H54 (cell line): ENCODE results near the gene RGS17.
A peak's percentile ranks its signal among the peaks of the same experiment; 100 is the strongest.

ENCODE experiments used
- DNase-seq: peaks from one replicate; pipeline ENCODE4 v3.0.0; 2011; ENCODE audit warnings: low spot score, mixed read lengths; ENCODE audit not compliant: insufficient read length
- FAIRE-seq: peaks from 3 replicates; lab custom pipeline; 2011; peaks lifted over from hg19 to GRCh38; lab: Jason Lieb, UNC
- POLR2A ChIP-seq: IDR thresholded peaks from 2 replicates; pipeline ENCODE4 v1.6.1; 2011; ENCODE audit warnings: low read depth, mild to moderate bottlenecking, low read length

RGS17 gene

DNA sequence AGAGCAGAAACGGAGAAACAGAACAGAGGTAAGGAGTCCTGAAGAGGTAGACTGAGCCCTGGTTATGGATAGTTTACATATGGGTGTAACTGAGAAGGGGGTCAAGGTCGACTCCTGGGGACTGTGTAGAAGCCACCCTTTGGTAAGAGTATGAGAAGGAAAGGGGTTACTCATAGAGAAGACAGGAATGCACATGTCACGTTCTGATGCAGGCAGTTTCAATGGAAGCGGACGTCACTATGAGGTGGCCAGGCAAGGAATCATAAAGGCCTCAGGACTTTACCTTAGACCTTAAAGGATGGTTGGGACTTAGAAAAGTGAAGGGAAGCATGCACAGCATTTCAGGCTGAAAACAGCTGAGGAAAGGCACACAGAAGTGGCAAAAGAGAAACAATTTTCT is 25.1 kb downstream of the RGS17 start:
- no peak for DNase-seq
- no peak for TF ChIP-seq POLR2A
- no peak for FAIRE-seq

DNA sequence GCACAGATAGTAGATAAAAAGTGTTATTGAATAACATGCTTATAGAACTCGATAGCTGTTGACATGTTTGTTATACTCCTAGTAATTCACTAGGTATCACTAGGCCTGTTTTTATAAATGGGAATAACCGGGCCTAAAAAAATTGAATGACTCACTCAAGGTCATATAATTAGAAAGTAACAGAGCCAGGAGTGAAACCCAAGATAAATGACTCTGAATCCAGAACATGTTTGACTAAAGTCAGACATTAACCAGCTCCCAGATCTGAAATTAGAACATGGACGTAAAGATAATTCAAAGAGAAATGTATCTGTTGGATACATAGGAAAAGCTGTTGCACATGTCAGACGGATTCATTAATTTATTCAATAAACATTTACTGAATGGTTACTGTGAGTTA is 26.9 kb downstream of the RGS17 start:
- DNase-seq (no peak), FAIRE-seq (no peak)
- no peak for TF ChIP-seq POLR2A

- no peak for DNase-seq
- TF ChIP-seq POLR2A, result no peak
- FAIRE-seq, result no peak
Measured at GRCh38 chr6:153103319-153103655, 27.8 kb downstream of the RGS17 start.

GRCh38 chr6:153102605-153103318 is 28.3 kb downstream of the RGS17 start:
- no peak for TF ChIP-seq POLR2A
- FAIRE-seq (no peak), DNase-seq (no peak)

GRCh38 chr6:153101461-153101860 is 29.6 kb downstream of the RGS17 start:
- TF ChIP-seq POLR2A, result no peak
- FAIRE-seq (no peak), DNase-seq (no peak)

DNA sequence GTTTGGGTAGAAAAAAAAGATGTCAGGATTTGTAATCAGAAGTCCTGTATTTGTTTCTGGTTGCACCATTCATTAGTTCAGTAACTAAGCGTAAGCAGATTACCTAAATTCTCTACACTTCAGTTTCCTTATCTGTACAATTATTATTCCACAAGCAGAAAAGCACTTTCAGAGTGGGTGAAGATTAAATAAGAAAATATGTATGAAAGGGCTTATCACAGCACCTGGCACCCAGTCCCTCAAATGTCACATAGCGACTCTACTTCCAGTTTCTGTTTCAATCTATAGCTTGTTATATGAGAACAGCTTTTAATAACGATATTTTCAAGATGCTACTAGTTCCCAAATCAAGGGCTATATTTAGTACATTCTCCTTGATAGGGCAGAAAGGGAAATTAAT is 31.4 kb downstream of the RGS17 start:
- DNase-seq (no peak), FAIRE-seq (no peak)

DNA sequence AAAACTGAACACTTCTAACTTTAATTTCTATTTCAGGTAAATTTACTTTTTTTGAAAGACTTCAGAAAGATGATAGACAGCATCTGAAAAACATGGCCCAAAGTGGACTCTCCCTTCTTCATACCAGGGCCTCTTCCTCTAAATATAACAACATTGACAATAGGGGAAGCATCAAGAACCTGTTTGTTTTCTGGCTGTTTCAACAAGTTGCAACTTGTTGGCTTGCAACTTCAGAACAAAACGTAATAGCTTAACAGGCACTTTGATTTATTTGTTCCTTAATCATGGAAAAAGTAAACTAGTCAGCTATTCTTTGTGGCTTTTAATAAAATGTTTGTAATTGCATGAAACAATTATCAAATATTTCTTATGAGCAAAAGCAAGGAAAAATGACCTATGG is 34.3 kb downstream of the RGS17 start:
- DNase-seq, result no peak

More for the DNA sequence above, 31.4 kb downstream of the RGS17 start:
- TF ChIP-seq POLR2A, result no peak

DNA sequence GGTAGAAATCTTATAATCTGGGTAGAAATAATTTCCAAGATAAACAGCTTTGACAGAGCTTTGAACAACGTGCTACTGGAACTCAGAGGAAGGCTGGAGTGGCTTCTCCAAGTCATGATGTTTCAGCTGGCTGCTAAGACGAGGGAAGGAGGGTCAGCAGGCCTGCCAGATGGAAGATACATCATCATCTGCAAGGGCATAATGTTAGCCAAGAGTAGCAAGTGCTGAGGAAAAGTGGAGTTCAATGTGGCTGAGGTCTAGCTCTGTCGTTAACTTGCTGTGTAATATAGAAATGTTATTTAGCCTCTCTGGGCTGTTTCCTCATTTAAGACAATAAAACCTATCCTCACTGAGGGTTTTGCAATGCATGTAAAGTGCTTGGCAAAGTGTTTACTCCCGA is 35.1 kb downstream of the RGS17 start:
- FAIRE-seq, result no peak
- DNase-seq, result no peak

More for the DNA sequence above, 34.3 kb downstream of the RGS17 start:
- TF ChIP-seq POLR2A, result no peak
- FAIRE-seq, result no peak

DNA sequence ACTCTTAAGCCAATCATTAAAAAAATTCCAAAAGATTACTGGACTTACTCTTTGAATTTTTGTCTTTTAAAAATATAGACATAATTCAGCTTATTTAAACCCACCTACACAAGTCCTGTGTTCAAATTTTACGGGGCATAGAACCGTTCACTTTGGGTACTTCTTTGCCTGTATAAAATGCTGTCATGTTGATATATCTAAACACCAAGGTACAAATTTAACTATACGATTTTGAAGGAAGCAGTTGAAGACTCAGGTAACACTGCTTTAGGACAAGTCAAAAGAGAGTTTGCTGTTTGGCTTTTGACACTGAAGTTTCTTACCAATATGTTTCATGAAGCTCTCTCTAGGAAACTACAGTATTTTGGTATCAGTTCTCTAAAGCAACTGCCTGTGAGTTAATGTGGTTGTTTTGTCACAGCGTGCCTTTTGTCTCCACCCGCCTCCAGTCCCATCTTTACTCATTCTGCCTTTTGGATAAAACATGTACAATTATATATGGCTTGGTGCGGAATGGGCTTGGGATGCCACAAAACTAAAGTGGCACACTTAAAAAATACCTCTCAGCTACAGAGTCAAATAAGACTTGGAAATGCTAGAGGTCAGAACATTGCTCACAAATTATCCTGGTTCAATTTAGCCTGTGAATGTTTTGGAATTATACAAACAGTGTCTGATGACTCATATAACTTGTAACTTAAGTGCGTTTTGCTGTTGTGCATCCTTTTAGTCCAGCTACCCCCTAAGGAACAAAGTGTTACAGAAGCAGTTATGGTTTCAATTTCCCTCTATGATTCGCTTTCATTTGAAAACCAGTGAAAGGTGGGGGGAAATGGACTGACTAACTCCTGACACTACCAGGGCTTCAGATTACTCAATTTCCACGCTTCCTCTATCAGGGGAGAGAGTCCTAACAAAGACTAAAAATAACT is 38.7 kb downstream of the RGS17 start:
- TF ChIP-seq POLR2A, result no peak
- peak; percentile 61 for FAIRE-seq
- no peak for DNase-seq

More for the DNA sequence above, 35.1 kb downstream of the RGS17 start:
- no peak for TF ChIP-seq POLR2A

DNA sequence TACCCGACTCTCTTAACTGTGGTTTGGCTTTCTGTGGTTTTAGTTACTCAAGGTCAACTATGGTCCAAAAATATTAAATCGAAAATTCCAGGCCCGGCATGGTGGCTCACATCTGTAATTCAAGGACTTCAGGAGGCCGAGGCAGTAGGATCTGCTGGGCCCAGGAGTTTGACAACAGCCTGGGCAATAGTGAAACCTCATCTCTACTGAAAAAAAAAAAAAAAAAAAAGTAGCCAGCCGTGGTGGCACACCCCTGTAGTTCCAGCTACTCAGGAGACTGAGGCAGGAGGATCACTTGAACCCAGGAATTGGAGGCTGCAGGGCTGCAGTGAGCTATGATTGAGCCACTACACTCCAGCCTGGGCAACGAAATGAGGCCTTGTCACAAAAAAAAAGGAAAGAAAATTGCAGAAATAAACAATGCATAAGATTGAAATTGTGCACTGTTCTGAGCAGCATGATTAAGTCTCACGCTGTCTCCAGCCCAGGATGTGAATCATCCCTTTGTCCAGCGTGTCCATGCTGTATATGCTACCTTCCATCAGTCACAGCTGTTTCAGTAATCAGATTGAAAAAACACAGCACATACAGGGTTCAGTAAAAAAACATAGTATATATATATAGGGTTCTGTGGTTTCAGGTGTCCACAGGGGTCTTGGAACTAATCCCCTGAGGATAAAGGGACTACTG is 40.7 kb downstream of the RGS17 start:
- no peak for TF ChIP-seq POLR2A
- FAIRE-seq (peak; percentile 86), DNase-seq (no peak)

- DNase-seq, result no peak
- TF ChIP-seq POLR2A, result no peak
- FAIRE-seq, result no peak
Measured at GRCh38 chr6:153088796-153089195, 42.3 kb downstream of the RGS17 start.

- TF ChIP-seq POLR2A, result no peak
- FAIRE-seq, result no peak
- no peak for DNase-seq
Measured at GRCh38 chr6:153087436-153087835, 43.6 kb downstream of the RGS17 start.

- DNase-seq (no peak), FAIRE-seq (no peak)
- no peak for TF ChIP-seq POLR2A
Measured at GRCh38 chr6:153086225-153086990, 44.7 kb downstream of the RGS17 start.

DNA sequence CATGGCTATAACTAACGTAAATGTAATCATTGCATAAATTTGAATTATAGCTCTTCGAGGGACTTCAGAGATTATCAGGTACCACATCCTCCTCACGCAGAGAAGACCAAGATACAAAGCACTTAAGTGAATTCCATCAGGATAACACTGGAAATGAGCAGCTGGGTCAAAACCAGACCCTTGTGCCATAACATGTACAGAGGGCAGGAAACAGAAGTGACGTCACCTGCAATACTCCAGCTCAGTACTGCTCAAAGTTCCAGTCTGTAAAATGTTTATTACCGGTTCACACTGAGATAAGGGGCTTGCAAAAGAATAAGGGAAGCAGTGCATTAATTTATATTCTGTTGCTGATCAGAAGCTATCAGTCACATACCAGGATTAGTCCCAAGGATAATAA is 45.8 kb downstream of the RGS17 start:
- FAIRE-seq (no peak), DNase-seq (no peak)
- TF ChIP-seq POLR2A, result no peak
